Epithelial cell of esophagus (primary cell): ENCODE data around the gene ANAPC13.
A peak's percentile ranks its signal among the peaks of the same experiment; 100 is the strongest.

Experiments
- DNase-seq: peaks from one replicate; pipeline ENCODE4 v3.0.0; 2010; ENCODE audit warnings: low read depth
- H3K4me3 ChIP-seq: 2 replicates; pipeline ENCODE4 v1.5.1; 2011; ENCODE audit warnings: mild to moderate bottlenecking, low read length, control low read depth
- CTCF ChIP-seq: IDR thresholded peaks from 2 replicates; pipeline ENCODE4 v1.5.1; 2011; ENCODE audit warnings: low read depth, mild to moderate bottlenecking, low read length, control low read depth, inconsistent platforms; ENCODE audit not compliant: insufficient read depth; ENCODE audit errors: missing control alignments

ANAPC13 gene

GRCh38 chr3:134477002-134477401 lies 8.8 kb downstream of the ANAPC13 start:
- no peak overlapping the region for H3K4me3 ChIP-seq
- peak; percentile 55 for DNase-seq
- no peak for TF ChIP-seq CTCF

GRCh38 chr3:134476306-134476705 lies 9.5 kb downstream of the ANAPC13 start:
- no peak for DNase-seq
- TF ChIP-seq CTCF = no peak
- H3K4me3 ChIP-seq = no peak overlapping the region

- no peak for TF ChIP-seq CTCF
- H3K4me3 ChIP-seq = no peak overlapping the region
- DNase-seq = peak; percentile 38
These were observed 10.8 kb downstream of the ANAPC13 start for GRCh38 chr3:134474956-134475355.

- peak; percentile 82 for DNase-seq
- H3K4me3 ChIP-seq = no peak overlapping the region
- peak; percentile 64 for TF ChIP-seq CTCF
These were observed 11.8 kb downstream of the ANAPC13 start for GRCh38 chr3:134473868-134474546.

- no peak for DNase-seq
- TF ChIP-seq CTCF = no peak
- H3K4me3 ChIP-seq = no peak overlapping the region
These were observed 13.0 kb downstream of the ANAPC13 start for GRCh38 chr3:134472831-134473230.

GRCh38 chr3:134471521-134472193 lies 14.1 kb downstream of the ANAPC13 start:
- no peak overlapping the region for H3K4me3 ChIP-seq
- TF ChIP-seq CTCF = no peak
- peak; percentile 85 for DNase-seq

GRCh38 chr3:134468519-134468918 lies 17.3 kb downstream of the ANAPC13 start:
- no peak for DNase-seq

More at GRCh38 chr3:134468519-134468918, 17.3 kb downstream of the ANAPC13 start:
- no peak for TF ChIP-seq CTCF
- H3K4me3 ChIP-seq = no peak overlapping the region
